GM20431 (cell line): ENCODE results near the gene PRR19.

Experiments
- in situ Hi-C: fragments of 300-500 bp; cut with MseI, MboI; formaldehyde crosslinking; loops from one replicate; pipeline ENCODE4 v1.15.0; 2020; ENCODE audit warnings: low sequenced_read_pairs; ENCODE audit not compliant: unreplicated experiment

The PRR19 gene

GRCh38 chr19:42270346-42271044, 31.4 kb upstream of the PRR19 start:
- in situ Hi-C loops: no loop called here

- in situ Hi-C loops: no loop called here
Measured at GRCh38 chr19:42271045-42271419, 30.9 kb upstream of the PRR19 start.

GRCh38 chr19:42271861-42272534, 29.9 kb upstream of the PRR19 start:
- in situ Hi-C loops: no loop called here

- in situ Hi-C loops: no loop called here
Measured at GRCh38 chr19:42272535-42272897, 29.4 kb upstream of the PRR19 start.

- in situ Hi-C loops: no loop called here
Measured at GRCh38 chr19:42272989-42273406, 28.9 kb upstream of the PRR19 start.

- in situ Hi-C loops: no loop called here
Measured at GRCh38 chr19:42273407-42274064, 28.4 kb upstream of the PRR19 start.

GRCh38 chr19:42274065-42274682, 27.8 kb upstream of the PRR19 start:
- in situ Hi-C loops: no loop called here

GRCh38 chr19:42275103-42275502, 26.8 kb upstream of the PRR19 start:
- in situ Hi-C loops: no loop called here

GRCh38 chr19:42275517-42275916, 26.4 kb upstream of the PRR19 start:
- in situ Hi-C loops: no loop called here

GRCh38 chr19:42276284-42276683, 25.6 kb upstream of the PRR19 start:
- in situ Hi-C loops: no loop called here

- in situ Hi-C loops: no loop called here
Measured at GRCh38 chr19:42276821-42277220, 25.1 kb upstream of the PRR19 start.

- in situ Hi-C loops: no loop called here
Measured at GRCh38 chr19:42277821-42278451, 24.0 kb upstream of the PRR19 start.

- in situ Hi-C loops: no loop called here
Measured at GRCh38 chr19:42278452-42279154, 23.3 kb upstream of the PRR19 start.

GRCh38 chr19:42279155-42279901, 22.6 kb upstream of the PRR19 start:
- in situ Hi-C loops: no loop called here

GRCh38 chr19:42279902-42280814, 21.8 kb upstream of the PRR19 start:
- in situ Hi-C loops: no loop called here

GRCh38 chr19:42280815-42281145, 21.2 kb upstream of the PRR19 start:
- in situ Hi-C loops: no loop called here

- in situ Hi-C loops: no loop called here
Measured at GRCh38 chr19:42281146-42281826, 20.6 kb upstream of the PRR19 start.
